AG10803 (cell line): ENCODE measurements around the gene OSBPL10.
"Not testable (repeated sequence)": the region's sequence is repeated elsewhere in the genome, so short reads cannot be mapped to it uniquely, and the experiment has no call there.

Source experiments
- DNase-seq: peaks from one replicate; pipeline ENCODE4 v3.0.0; 2010; ENCODE audit warnings: low read depth
- H3K4me3 ChIP-seq: 2 replicates; pipeline ENCODE4 v1.5.1; 2011; ENCODE audit warnings: mild to moderate bottlenecking, low read length, control low read depth
- CTCF ChIP-seq: conservative IDR thresholded peaks from 2 replicates; pipeline ENCODE4 v1.5.1; 2011; ENCODE audit warnings: mild to moderate bottlenecking, low read length, control low read depth, inconsistent platforms

The OSBPL10 gene

GRCh38 chr3:32017286-32017685 lies 36.2 kb upstream of the OSBPL10 start:
- DNase-seq = no peak
- no peak for TF ChIP-seq CTCF
- H3K4me3 ChIP-seq = no peak overlapping the region

GRCh38 chr3:32015638-32016037 lies 34.6 kb upstream of the OSBPL10 start:
- not testable (repeated sequence) for DNase-seq, H3K4me3 ChIP-seq

DNA sequence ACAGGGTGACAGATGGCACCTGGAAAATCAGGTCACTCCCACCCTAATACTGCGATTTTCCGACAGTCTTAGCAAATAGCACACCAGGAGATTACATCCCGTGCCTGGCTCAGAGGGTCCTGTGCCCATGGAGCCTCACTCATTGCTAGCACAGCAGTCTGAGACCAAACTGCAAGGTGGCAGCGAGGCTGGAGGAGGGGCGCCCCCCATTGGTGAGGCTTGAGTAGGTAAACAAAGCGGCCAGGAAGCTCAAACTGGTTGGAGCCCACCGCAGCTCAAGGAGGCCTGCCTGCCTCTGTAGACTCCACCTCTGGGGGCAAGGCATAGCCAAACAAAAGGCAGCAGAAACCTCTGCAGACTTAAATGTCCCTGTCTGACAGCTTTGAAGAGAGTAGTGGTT lies 29.6 kb upstream of the OSBPL10 start:
- not testable (repeated sequence) for H3K4me3 ChIP-seq, DNase-seq

- DNase-seq = no peak
- no peak for TF ChIP-seq CTCF
- no peak overlapping the region for H3K4me3 ChIP-seq
Observed at GRCh38 chr3:32009957-32010356, 28.9 kb upstream of the OSBPL10 start.

- no peak overlapping the region for H3K4me3 ChIP-seq
- TF ChIP-seq CTCF = no peak
- DNase-seq = no peak
Observed at GRCh38 chr3:32009101-32009500, 28.0 kb upstream of the OSBPL10 start.

DNA sequence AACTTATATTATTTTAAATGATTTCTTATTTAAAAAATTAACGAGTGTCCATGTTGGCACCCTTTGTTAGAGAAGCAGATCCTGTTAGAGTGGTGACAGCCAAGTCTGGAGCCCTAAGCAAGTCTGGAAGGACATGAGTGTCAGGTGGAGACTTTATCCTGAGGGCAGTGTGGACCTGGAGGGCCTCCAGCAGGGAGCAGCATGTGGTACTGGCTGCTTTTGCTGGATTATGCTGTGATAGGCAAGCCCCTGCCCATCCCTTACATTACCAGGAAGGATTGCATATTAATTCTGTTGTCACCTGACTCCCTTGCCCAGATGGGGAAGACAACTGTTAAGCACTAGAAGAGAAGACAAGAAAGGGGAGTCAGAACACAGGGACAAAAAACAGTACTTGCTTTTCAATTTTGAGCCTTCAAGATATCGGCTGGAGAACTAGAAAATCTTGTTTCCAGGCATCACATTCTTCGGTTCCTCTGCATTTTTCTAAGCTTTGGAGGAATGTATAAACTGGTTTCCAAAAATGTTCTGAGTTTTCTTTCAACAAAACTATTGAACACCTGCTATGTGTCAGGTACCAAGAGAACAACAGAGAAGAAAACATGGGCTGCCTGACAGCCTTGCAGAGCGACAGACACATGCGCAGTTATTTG lies 23.2 kb upstream of the OSBPL10 start:
- no peak for TF ChIP-seq CTCF
- no peak for DNase-seq
- no peak overlapping the region for H3K4me3 ChIP-seq

- H3K4me3 ChIP-seq = no peak overlapping the region
- no peak for TF ChIP-seq CTCF
- DNase-seq = no peak
Observed at GRCh38 chr3:32003380-32003779, 22.3 kb upstream of the OSBPL10 start.

- H3K4me3 ChIP-seq = no peak overlapping the region
- DNase-seq = no peak
- no peak for TF ChIP-seq CTCF
Observed at GRCh38 chr3:32002561-32003368, 21.7 kb upstream of the OSBPL10 start.
